GM18505 (cell line): Measurements from ENCODE around the gene BAAT.

Source experiments
- ATAC-seq: cut with Tn5 transposase; IDR thresholded peaks from one replicate; pipeline ENCODE4 v1.9.1; 2021; ENCODE audit not compliant: unreplicated experiment
- POLR2A ChIP-seq: IDR thresholded peaks from 4 replicates; pipeline ENCODE4 v1.6.1; 2011; ENCODE audit warnings: borderline replicate concordance; ENCODE audit not compliant: insufficient read depth, insufficient read length; ENCODE audit errors: extremely low read depth

Gene BAAT

DNA sequence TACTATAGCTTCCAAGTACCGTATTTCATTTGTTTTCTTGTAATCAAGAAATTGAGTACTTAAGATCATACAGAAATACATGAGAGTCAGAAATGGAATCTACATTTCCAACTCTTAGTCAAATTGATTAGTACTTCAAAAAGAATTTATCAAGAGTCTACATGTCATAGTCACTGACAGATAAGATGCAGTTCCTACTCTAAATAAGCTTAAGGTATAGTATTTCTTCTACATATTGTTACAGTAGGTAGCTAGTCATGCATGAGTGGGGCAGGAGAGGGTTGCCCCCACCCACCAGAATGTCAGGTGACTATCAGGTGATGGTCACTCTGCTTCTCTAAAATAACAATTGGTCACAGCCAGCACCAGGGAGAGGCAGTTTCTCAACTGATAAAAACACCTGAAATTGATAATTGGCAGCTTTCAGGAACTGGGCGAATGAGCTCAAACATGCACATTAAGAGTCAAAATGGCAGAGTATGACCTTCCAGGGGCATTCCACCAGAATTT is 2.9 kb downstream of the BAAT start:
- ATAC-seq: no peak
- no peak for TF ChIP-seq POLR2A

DNA sequence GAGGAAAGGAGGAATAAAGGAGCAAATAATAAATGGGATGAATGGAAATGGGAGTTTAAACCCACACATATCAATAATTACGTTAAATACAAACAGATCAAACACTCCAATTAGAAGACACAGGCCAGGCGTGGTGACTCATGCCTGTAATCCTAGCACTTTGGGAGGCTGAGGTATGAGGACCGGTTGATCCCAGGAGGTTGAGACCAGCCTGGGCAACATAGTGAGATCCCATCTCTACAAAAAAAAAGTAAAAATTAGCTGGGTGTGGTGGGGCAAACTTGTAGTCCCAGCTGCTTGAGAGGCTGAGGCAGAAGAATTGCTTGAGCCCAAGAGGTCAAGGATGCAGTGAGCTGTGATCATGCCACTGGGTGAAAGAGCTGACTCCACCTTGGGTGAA is 3.7 kb downstream of the BAAT start:
- no peak for ATAC-seq
- TF ChIP-seq POLR2A: no peak

DNA sequence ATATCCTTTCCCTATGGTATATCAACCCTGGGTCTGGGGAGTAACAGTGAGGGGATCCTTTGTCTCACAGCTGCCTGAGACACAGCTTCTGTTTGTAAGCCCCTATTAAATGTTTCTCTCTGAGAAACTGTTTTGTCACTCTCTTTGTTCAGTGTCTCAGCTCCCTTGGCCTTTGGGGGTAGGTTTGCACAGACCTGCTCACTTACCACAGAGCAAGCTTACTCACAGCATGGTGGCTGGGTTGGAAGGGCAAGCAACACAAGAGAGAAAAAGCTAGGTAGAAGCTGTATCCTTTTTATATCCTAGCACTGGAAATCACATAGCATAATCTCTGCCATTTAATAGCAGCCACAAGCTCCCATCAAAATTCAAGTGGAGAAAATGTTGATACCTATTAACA is 4.5 kb downstream of the BAAT start:
- ATAC-seq: no peak
- no peak for TF ChIP-seq POLR2A

DNA sequence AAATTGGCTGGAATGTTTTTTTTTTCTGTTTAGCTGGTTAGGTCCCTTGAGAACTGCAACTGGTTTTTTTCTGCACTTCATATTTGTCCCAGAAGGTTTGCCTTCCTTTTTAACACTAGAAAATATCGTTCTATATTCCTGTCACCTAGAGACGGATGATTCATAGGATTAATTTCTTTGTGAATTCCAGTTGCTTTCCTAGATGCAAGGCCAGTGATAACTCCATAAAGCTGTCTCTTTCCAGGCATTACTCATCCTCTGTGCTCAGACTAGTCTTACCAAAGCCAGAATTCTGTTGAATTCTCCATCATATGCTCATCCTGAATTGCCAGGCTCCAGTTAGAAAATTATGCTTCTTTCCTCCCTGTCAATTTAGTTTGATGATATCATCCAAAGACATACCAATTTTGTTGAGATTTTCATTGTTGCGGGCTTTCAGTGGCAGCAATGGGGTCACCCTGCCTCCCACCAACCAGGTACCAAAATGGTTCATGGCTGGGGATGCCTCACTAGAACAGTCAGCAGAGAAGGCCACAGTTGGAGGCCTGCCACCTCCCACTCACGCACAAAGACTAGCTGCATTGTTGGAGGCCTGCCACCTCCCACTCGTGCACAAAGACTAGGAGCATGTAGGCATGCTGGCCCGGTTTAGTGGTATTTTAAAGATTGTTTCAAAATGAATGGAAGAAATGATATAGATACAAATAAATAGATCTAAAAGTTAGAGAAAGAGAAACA is 8.5 kb downstream of the BAAT start:
- TF ChIP-seq POLR2A: no peak
- ATAC-seq: no peak

DNA sequence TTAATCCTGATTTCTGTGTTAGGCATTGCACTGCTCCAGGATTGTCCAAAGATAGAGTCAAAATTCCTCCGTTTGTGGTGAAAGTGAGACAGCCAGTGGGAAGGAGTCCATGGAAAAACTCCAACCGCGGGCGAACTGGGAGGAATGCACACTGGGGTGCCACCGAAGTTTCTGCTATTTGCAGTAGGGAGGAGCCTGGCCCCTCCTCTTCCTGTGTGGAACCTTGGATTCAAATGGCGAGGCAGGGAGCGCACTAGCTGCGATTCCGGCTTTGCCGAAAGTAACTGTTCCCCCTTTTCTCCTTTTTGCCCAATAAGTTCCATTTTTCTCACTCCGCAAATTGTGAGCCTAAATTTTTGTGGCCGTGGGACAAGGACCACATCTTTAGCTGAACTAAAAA is 9.3 kb downstream of the BAAT start:
- no peak for TF ChIP-seq POLR2A

DNA sequence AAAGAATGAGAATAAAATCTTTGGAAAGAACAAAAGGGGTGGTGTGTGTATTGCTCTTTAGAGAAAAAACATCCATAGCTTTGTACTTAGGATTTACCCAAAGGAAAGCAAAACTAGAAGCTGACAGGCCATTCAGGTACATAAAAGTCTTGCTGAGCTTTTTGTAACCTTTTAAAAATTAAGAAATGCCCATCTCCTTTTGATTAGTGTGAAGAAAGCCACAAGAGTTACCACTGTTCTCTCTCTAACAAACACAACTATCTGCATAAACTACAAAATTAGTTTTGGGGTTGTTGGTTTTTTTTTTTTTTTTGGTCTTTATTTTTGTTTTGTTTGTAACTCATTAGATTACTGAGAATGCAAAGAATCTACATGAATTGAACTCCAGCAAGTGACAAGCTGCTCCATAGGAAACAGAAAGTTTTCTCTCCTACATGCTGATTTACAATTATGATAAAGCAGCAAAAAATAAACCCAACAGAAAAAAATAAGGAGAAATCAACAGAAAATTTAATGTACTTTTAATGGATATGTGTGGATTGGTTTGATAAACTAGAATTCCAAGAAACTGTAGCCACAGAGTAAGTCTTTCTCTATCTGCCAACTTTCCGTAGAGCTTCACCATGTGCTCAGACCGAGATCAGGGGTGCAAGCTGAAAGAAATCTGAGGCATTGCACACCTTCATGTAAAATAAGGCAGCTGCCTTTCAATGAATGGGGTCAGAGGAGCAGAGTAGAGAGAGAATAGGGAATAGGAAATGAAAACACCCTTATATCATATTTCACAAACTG is 12.3 kb downstream of the BAAT start:
- ATAC-seq: no peak
- TF ChIP-seq POLR2A: no peak

More for the DNA sequence above, 9.3 kb downstream of the BAAT start:
- ATAC-seq: no peak

DNA sequence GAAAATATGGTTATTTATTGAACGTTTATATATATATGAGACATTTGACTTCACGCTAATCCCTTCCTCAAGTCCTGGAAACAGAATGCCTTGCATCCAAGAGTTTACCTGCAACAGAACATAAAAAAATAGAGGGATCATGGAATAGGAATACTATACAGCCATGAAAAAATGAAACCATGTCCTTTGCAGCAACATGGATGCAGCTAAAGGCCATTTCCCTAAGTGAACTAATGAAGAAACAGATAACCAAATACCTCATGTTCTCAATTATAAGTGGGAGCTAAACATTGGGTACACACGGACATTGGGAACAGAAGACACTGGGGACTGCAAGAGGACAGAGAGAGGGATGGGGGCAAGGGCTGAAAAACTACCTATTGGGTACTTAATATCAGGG is 13.0 kb downstream of the BAAT start:
- no peak for TF ChIP-seq POLR2A
- no peak for ATAC-seq

DNA sequence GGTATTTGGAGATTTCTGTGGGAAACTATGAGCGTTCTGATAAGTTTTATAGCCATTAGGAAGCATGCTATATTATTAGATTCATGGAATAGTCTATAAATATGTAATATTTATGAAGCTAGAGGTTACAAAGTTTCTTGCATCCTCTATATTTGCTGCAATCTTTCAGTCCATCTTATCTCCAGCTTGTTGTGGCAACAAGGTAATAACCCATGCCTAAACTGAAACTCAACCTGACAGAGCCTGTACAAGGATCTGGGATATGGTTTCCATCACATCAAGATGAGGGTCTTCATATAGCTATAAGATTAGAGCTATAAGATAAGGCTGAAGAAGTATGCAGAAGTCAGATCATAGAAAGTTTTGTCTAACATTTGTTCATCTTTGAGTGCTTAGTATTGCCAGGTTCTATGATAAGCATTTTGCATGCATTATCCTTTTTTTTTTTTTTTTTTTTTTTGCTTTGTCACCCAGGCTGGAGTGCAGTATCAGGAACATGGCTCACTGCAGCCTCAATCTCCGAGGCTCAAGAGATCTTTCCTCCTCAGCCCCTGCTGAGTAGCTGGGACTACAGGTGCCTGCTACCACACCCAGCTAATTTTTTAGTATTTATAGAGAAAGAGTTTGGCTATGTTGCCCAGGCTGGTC is 14.8 kb downstream of the BAAT start:
- ATAC-seq: no peak
- TF ChIP-seq POLR2A: no peak

DNA sequence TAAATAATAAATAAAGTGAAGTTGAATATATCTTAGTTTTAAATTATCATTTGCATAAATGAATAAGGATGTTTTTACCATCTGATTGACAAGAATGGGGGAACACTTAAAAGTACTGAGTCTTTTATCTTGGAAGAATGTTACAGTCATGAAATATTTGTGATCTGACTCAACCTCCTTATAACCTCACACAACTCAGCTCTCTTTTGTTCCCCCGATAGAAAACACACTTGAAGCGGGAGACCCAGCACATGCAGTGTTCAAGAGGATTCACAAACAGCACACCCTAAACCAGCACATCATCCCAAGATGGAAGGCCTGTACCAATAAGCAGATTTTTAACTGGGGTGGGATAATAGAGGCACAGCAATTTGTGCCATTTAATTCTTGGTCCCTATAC is 15.5 kb downstream of the BAAT start:
- no peak for TF ChIP-seq POLR2A
- ATAC-seq: no peak

DNA sequence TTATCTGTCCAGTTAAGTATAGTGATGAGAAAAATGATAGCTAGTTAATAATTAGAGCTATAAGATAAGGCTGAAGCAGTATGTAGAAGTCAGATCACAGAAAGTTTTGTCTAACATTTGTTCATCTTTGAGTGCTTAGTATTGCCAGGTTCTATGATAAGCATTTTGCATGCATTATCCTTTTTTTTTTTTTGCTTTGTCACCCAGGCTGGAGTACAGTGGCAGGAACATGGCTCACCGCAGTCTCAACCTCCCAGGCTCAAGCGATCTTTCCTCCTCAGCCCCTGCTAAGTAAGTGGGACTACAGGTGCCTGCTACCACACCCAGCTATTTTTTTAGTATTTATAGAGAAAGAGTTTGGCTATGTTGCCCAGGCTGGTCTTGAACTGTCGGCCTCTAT is 17.5 kb downstream of the BAAT start:
- TF ChIP-seq POLR2A: no peak
- no peak for ATAC-seq

DNA sequence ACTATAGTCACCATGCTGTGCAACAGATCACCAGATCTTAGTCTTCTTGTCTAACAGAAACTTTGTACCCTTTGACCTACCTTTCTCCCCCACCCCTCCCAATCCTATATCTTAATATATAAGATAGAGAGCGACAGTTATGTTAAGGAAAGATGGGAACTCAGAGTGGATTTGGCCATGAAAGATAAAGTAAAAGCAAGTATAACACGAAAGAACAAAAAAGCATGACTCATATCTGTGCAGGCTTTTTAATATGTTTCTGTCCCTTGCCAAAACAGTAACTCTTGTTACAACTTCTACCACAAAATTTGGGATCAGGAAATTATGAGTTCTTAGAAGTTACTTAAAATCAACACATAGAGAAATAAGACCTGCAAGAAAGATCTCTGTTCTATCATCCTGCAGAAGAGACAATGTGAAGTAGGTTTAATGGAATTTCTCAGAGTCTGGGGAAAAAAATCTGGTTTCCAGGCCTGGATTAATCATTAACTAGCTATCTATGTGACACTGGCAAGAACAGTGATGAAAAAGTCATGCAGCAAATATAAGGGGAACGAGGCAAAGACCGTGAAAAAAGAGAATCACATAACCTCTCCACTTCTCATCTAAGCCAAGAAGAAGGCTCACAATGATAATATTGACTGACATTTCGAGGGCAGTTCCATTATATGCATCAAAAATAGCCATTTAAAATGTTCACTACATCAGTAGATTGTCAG is 18.6 kb downstream of the BAAT start:
- ATAC-seq: no peak
- TF ChIP-seq POLR2A: no peak

DNA sequence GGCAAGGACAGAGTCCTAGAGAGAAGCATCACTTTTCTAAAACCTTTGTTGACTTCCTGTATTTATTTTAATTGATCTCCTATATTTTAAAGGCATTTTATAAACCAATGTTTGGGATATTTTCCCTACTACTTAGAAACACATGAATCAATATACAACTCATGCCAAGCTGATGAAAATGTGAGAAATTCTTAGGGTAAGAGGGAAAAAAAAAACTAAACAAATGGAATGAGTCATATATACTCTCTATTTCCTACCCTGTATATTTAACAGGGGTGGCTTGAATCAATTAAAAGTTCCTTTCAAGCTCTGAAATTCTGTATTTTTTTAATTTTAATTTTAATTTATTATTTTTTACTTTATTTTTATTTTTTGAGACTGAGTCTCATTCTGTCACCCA is 19.6 kb downstream of the BAAT start:
- no peak for TF ChIP-seq POLR2A
- no peak for ATAC-seq

DNA sequence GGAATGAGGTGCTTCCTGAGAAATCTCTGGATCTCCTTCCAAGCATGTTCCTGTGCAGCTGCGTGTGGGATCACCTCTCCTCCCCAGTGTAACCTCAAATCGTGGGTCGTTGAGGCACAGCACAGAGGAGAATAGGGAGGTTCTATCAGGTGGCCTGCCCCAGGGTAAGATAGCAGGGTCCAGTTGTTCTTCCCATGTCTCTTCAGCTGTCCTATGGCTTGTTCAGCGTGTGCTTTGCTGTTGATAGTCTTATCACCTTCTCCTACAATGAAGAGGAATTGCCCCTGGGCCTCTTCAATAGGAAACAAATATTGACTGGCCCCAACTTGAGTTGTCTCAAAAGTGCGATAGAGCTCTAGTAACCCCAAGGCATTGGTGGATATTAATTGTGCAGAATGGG is 22.4 kb downstream of the BAAT start:
- no peak for ATAC-seq
- no peak for TF ChIP-seq POLR2A
